Subcutaneous adipose tissue (tissue), 4 donors: Measurements from ENCODE around the gene NFIB. TPM values are rescaled to one million over a fixed set of nuclear protein-coding genes. Genes with fewer than 3 reads are reported as not detected.

Experiments used
- CTCF ChIP-seq: fragments of 450-650 bp; IDR thresholded peaks from one replicate; pipeline ENCODE4 v1.5.1; 2016; ENCODE audit warnings: low read depth, mild to moderate bottlenecking, control low read depth, antibody characterized with exemption, moderate library complexity
- total RNA-seq, 4 donors: library from RNA; depleted of rRNA; stranded (reverse); fragments of >200 nt; gene quantifications; one replicate each; pipeline ENCODE4 v1.1.0, GENCODE V29; 2016

NFIB gene
- total RNA-seq, 4 donors from 2014 or later: 79.2 to 215 (median 126) TPM

GRCh38 chr9:14107495-14107894 is 206.4 kb downstream of the NFIB start:
- TF ChIP-seq CTCF: no peak

- no peak for TF ChIP-seq CTCF
Observed at GRCh38 chr9:14106699-14107098, 207.2 kb downstream of the NFIB start.

GRCh38 chr9:14104496-14104895 is 209.4 kb downstream of the NFIB start:
- TF ChIP-seq CTCF: no peak

- no peak for TF ChIP-seq CTCF
Observed at GRCh38 chr9:14103115-14103514, 210.8 kb downstream of the NFIB start.

GRCh38 chr9:14099737-14100136 is 214.2 kb downstream of the NFIB start:
- no peak for TF ChIP-seq CTCF

GRCh38 chr9:14098486-14099180 is 215.3 kb downstream of the NFIB start:
- no peak for TF ChIP-seq CTCF

GRCh38 chr9:14097666-14098415 is 216.1 kb downstream of the NFIB start:
- TF ChIP-seq CTCF: no peak
